ENCODE measurements around the gene TMEM18.
A peak's percentile ranks its signal among the peaks of the same experiment; 100 is the strongest.

Gene TMEM18

GRCh38 chr2:678964-679363 is 1.8 kb upstream of the TMEM18 start:
- no peak for DNase-seq (ENCODE audit: low spot score)
- H3K27ac ChIP-seq, result no peak overlapping the region
- CTCF ChIA-PET, result no interaction called here
- POLR2A ChIA-PET (ENCODE audit: low non-redundant PET), result no interaction called here
- no peak for TF ChIP-seq CTCF (conservative IDR thresholded peaks at IDR 0.05; ENCODE audit: low read depth)

GRCh38 chr2:677959-678550 is 849 bp upstream of the TMEM18 start:
- ChIA-PET POLR2A (ENCODE audit: low non-redundant PET) (no interaction called here), CTCF (interaction anchor here (0.6 kb wide), 1 partner anchor 159 kb away, joined by 3 read pairs; no protein-coding TSS in a partner anchor)
- DNase-seq (ENCODE audit: low spot score), result no peak
- H3K27ac ChIP-seq, result peak overlapping the region; percentile 99
- TF ChIP-seq CTCF (conservative IDR thresholded peaks at IDR 0.05; ENCODE audit: low read depth), result no peak

GRCh38 chr2:676647-677055 is 555 bp downstream of the TMEM18 start:
- CTCF ChIA-PET, result interaction anchor here (0.6 to 0.7 kb wide), 2 partner anchors 300 to 569 kb away, joined by 3 to 6 read pairs; no protein-coding TSS in a partner anchor
- POLR2A ChIA-PET (ENCODE audit: low non-redundant PET), result interaction anchor here (0.5 to 1.1 kb wide), 2 partner anchors 64 to 110 kb away, joined by 3 to 4 read pairs; no protein-coding TSS in a partner anchor
- peak overlapping the region; percentile 99 for H3K27ac ChIP-seq
- no peak for TF ChIP-seq CTCF (conservative IDR thresholded peaks at IDR 0.05; ENCODE audit: low read depth)
- DNase-seq (ENCODE audit: low spot score), result peak; percentile 96

- peak overlapping the region; percentile 99 for H3K27ac ChIP-seq
- ChIA-PET POLR2A (ENCODE audit: low non-redundant PET) (interaction anchor here (0.5 to 1.1 kb wide), 2 partner anchors 64 to 109 kb away, joined by 3 to 4 read pairs; no protein-coding TSS in a partner anchor), CTCF (interaction anchor here (0.6 to 0.7 kb wide), 2 partner anchors 301 to 570 kb away, joined by 3 to 6 read pairs; no protein-coding TSS in a partner anchor)
- peak; percentile 55 for TF ChIP-seq CTCF (conservative IDR thresholded peaks at IDR 0.05; ENCODE audit: low read depth)
- peak; percentile 64 for DNase-seq (ENCODE audit: low spot score)
Measured at GRCh38 chr2:675982-676646, 1.1 kb downstream of the TMEM18 start.

- no peak for DNase-seq (ENCODE audit: low spot score)
- H3K27ac ChIP-seq, result peak overlapping the region; percentile 99
- TF ChIP-seq CTCF (conservative IDR thresholded peaks at IDR 0.05; ENCODE audit: low read depth), result no peak
- ChIA-PET POLR2A (ENCODE audit: low non-redundant PET) (no interaction called here), CTCF (no interaction called here)
Measured at GRCh38 chr2:675460-675859, 1.7 kb downstream of the TMEM18 start.

- peak overlapping the region; percentile 99 for H3K27ac ChIP-seq
- POLR2A ChIA-PET (ENCODE audit: low non-redundant PET), result no interaction called here
- CTCF ChIA-PET, result no interaction called here
- TF ChIP-seq CTCF (conservative IDR thresholded peaks at IDR 0.05; ENCODE audit: low read depth), result no peak
- DNase-seq (ENCODE audit: low spot score), result no peak
Measured at GRCh38 chr2:675051-675450, 2.2 kb downstream of the TMEM18 start.
